ENCODE results near the gene AKAP4. TPM values are rescaled to one million over a fixed set of nuclear protein-coding genes. Genes with fewer than 3 reads are reported as not detected.

Gene AKAP4
- total and polyA plus RNA-seq, 2 experiments from 2014 or later = not detected

DNA sequence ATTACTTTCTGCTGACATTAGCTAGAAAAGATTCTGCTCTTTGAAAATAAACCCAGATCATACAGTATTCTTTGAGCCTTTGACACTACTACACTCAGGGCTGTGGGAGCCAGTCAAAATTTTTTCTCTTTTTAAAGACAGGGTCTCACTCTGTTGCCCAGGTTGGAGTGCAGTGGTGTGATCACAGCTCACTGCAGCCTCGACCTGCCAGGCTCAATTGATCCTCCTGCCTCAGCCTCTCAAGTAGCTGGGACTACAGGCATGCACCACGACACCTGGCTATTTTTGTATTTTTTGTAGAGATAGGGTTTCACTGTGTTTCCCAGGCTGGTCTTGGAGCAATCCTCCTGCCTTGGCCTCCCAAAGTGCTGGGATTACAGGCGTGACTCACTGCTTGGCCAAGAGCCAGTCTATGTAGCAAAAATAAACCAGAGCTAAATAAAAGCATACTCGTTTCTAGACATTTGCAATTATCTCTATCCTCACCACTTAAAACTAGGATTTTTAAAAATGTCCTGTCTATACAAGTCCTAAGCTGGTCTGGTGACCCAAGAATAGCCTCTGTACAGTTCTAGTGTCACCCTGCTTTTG, 43.2 kb downstream of the AKAP4 start:
- Histone ChIP-seq H3K36me3 (no peaks in the 10 kb centered on the region), H3K27me3 (no peaks in the 10 kb centered on the region), H3K4me3 (no peak overlapping the region), H3K27ac (no peak overlapping the region), H3K4me1 (ENCODE audit: low read depth) (no peaks in the 10 kb centered on the region), H3K9me3 (ENCODE audit: low read depth) (no peaks in the 10 kb centered on the region)
- no peak for TF ChIP-seq CTCF (IDR thresholded peaks at IDR 0.05; ENCODE audit: low read depth, low read length)
- peak in 1 of 2 donors; percentile 26 for DNase-seq (ENCODE audit: low read depth in 1 of 2, low spot score in 1 of 2)

GRCh38 chrX:50154429-50154828, 46.4 kb downstream of the AKAP4 start:
- DNase-seq (ENCODE audit: low read depth in 1 of 2, low spot score in 1 of 2) = no peak
- Histone ChIP-seq H3K36me3 (no peaks in the 10 kb centered on the region), H3K27me3 (no peaks in the 10 kb centered on the region), H3K4me1 (ENCODE audit: low read depth) (no peaks in the 10 kb centered on the region), H3K27ac (no peak overlapping the region), H3K9me3 (ENCODE audit: low read depth) (no peaks in the 10 kb centered on the region), H3K4me3 (no peak overlapping the region)
- no peak for TF ChIP-seq CTCF (IDR thresholded peaks at IDR 0.05; ENCODE audit: low read depth, low read length)

DNA sequence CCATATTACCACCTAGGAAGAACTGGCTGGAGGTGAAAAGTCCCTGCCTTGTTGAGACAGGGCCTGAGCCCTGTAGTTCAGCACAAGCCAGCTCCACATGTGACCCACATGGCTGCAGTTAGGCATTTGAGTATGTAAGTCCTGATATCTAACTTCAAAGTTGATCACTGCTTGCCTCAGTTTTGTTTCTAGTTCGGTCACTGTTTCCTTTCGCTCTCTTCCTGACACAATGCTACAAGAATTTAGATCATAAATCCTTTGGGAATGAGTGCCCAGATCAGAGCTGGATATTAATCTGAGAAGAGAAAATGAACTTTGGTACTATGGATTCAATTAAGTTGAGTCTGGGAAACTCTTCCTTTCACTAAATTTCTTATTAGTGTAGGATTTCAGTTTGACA, 48.4 kb downstream of the AKAP4 start:
- Histone ChIP-seq H3K27me3 (no peaks in the 10 kb centered on the region), H3K36me3 (no peaks in the 10 kb centered on the region), H3K4me3 (no peak overlapping the region), H3K4me1 (ENCODE audit: low read depth) (no peaks in the 10 kb centered on the region), H3K9me3 (ENCODE audit: low read depth) (no peaks in the 10 kb centered on the region), H3K27ac (no peak overlapping the region)
- DNase-seq (ENCODE audit: low read depth in 1 of 2, low spot score in 1 of 2) = no peak
- TF ChIP-seq CTCF (IDR thresholded peaks at IDR 0.05; ENCODE audit: low read depth, low read length) = no peak

DNA sequence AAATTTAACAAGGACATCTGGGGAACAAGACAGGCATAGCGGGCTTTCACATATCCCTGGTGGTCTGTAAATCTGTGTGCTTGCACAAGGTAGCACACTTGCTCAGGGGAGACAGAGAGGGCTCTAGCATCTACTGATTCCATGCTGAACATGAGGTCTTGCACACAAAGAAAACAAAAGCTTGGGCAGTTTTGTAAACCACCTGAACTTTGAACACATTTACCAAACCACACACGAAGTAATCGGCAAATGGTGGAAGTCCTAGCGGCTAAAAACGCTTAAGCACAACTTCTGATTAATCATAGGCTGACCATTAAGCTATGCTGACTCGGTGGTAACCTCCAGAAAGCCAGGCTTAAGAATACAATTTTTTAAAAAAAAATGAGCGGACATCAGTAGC, 52.8 kb downstream of the AKAP4 start:
- no peak for DNase-seq (ENCODE audit: low read depth in 1 of 2, low spot score in 1 of 2)
- TF ChIP-seq CTCF (IDR thresholded peaks at IDR 0.05; ENCODE audit: low read depth, low read length) = no peak
- Histone ChIP-seq H3K27me3 (no peaks in the 10 kb centered on the region), H3K27ac (no peak overlapping the region), H3K9me3 (ENCODE audit: low read depth) (no peaks in the 10 kb centered on the region), H3K4me1 (ENCODE audit: low read depth) (no peaks in the 10 kb centered on the region), H3K4me3 (no peak overlapping the region), H3K36me3 (no peaks in the 10 kb centered on the region)

Other genes starting within 250 kb of the AKAP4 start
- gene CCNB3, start 3.8 kb upstream of the AKAP4 start, total RNA-seq = 0.25 and 1.8 TPM in 2 replicates
- 0.40 and 0.46 TPM in 2 replicates for gene CCNB3, start 3.8 kb upstream of the AKAP4 start, polyA plus RNA-seq